Right lung (tissue), 5 donors: ENCODE data around the gene RBMS1. TPM values are rescaled to one million over a fixed set of nuclear protein-coding genes. Genes with fewer than 3 reads are reported as not detected.

ENCODE experiments used
- DNase-seq, 2 donors: peaks; one replicate each; pipeline ENCODE4 v3.0.0-alpha.2; 2013
- polyA plus RNA-seq, 5 donors: library from polyadenylated mRNA; unstranded; fragments of 120-200 nt; gene quantifications; one replicate each; pipeline versions ENCODE4 v1.2.1 to v1.2.3, GENCODE V29; 2013; ENCODE audit warnings: inconsistent platforms in 1 of 5, low replicate concordance in 1 of 5; ENCODE audit not compliant: insufficient read length in 5 of 5, insufficient read depth in 1 of 5

Gene RBMS1
- polyA plus RNA-seq, 5 donors: 73.1 to 146 (median 115) TPM

- DNase-seq: no peak
These were observed 75.7 kb downstream of the RBMS1 start for GRCh38 chr2:160417745-160418397.

- no peak for DNase-seq
These were observed 77.6 kb downstream of the RBMS1 start for GRCh38 chr2:160415991-160416390.

- no peak for DNase-seq
These were observed 81.7 kb downstream of the RBMS1 start for GRCh38 chr2:160411955-160412354.

GRCh38 chr2:160411167-160411566 is 82.4 kb downstream of the RBMS1 start:
- no peak for DNase-seq

GRCh38 chr2:160409480-160409879 is 84.1 kb downstream of the RBMS1 start:
- DNase-seq: no peak

GRCh38 chr2:160408959-160409291 is 84.7 kb downstream of the RBMS1 start:
- no peak for DNase-seq

GRCh38 chr2:160408173-160408958 is 85.2 kb downstream of the RBMS1 start:
- DNase-seq: no peak

GRCh38 chr2:160407393-160408172 is 86.0 kb downstream of the RBMS1 start:
- peak; percentile 59 to 62 for DNase-seq

GRCh38 chr2:160406591-160407392 is 86.8 kb downstream of the RBMS1 start:
- peak; percentile 56 to 68 for DNase-seq

GRCh38 chr2:160405077-160405867 is 88.3 kb downstream of the RBMS1 start:
- DNase-seq: no peak

GRCh38 chr2:160402997-160403979 is 90.3 kb downstream of the RBMS1 start:
- no peak for DNase-seq

GRCh38 chr2:160402501-160402900 is 91.1 kb downstream of the RBMS1 start:
- DNase-seq: no peak

- no peak for DNase-seq
These were observed 91.7 kb downstream of the RBMS1 start for GRCh38 chr2:160401895-160402294.

GRCh38 chr2:160399880-160400279 is 93.7 kb downstream of the RBMS1 start:
- no peak for DNase-seq

GRCh38 chr2:160397530-160397865 is 96.1 kb downstream of the RBMS1 start:
- no peak for DNase-seq

- DNase-seq: no peak
These were observed 99.5 kb downstream of the RBMS1 start for GRCh38 chr2:160394153-160394552.

GRCh38 chr2:160392201-160392600 is 101.4 kb downstream of the RBMS1 start:
- DNase-seq: no peak

GRCh38 chr2:160390544-160391455 is 102.8 kb downstream of the RBMS1 start:
- DNase-seq: no peak

GRCh38 chr2:160389875-160390274 is 103.7 kb downstream of the RBMS1 start:
- DNase-seq: no peak
